HG03066 (cell line): Measurements from ENCODE around the gene KBTBD13.

Experiments
- ATAC-seq: cut with Tn5 transposase; IDR thresholded peaks from one replicate; pipeline ENCODE4 v1.9.1; 2021; ENCODE audit warnings: low read depth; ENCODE audit not compliant: unreplicated experiment

KBTBD13 gene

DNA sequence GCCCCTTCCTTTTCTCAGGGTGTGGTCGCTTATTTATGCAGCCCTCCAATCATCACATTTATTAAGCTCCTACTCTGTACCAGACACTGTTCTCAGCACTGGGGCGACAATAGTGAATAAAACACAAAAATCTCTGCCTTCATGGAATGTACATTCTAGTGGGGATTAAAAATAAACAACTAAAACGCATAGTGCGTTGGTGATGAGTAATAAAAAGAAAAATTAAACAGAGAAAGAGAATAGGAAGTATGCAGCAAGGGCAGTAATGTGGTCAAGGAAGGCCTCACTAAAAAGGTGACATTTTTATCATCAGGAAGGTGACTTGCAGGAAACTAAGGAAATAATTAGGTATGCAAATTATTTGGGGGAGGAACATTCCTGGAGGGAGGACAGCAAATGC lies 26.3 kb upstream of the KBTBD13 start:
- ATAC-seq, result no peak

DNA sequence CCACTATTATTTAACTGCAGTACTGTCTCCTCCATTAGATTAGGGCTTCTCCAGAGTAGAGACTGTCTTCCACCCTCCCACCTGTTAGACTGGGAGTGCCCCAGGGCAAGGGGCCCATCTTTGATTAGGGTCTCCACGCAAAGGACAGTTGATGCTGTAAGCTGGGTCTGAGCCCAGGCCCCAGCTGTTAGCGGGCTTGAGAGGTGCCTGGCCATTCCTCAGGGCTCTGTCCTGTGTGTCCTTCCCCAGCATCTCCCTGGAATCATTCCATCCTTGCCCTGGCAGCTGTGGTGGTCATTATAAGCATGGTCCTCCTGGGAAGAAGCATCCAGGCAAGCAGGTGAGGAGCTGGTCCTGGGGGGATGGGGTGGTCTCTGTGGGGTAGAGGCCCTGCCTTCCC lies 25.3 kb upstream of the KBTBD13 start:
- no peak for ATAC-seq

DNA sequence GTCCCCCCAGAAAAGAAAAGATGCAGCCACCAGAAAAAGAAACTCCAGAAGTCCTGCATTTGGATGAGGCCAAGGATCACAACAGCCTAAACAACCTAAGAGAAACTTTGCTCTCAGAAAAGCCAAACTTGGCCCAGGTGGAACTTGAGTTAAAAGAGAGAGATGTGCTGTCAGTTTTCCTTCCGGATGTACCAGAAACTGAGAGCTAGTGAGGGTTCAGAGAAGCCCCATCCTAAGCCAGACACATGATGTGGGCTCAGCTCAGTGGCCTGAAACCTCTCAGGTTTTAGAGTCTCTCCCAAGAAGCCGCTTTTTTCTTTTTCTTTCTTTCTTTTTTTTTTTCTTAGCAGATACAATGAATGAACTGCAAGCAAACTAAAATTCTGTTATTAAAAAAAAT lies 23.6 kb upstream of the KBTBD13 start:
- ATAC-seq, result no peak

DNA sequence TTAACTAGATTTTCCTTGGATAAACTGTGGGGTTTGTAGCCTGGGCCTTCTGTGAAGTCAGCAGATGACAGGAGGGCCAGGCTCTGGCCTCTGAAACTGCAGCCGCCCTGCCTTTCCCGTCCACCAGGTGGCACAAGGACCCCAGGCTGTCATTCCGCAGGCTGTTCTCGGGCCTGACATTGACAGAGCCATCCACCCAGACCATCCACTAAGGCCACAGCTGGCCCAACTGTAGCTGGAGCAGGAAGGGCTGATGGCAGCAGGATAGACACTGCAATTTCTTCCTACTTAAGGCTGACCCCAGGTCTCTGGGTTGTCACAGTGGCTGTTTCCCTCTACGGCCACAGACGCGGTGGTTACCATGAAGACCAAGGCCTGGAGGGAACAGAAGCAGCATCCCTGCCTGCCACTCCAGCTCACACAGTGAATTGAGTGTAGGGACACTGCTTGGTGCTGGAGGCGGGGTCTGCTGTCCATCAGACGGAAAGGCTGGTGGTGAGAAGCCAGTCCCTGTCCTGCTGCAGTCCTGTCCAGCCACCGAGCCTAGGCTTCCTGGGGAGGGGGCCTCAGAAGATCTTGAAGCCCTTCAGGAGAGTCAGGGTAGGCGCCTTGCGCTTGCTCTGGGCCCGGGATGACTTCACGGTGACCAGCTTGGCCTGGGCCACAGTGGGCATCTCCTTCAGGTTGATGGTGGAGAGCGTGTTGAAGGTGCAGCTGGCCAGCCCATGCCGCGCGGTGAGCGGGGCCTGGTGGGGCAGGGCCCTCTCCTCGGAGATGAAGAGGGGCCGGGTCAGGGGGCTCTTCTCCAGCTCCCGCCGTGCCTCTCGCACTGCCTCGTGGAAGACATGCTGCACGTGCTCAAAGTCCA lies 22.0 kb upstream of the KBTBD13 start:
- no peak for ATAC-seq

DNA sequence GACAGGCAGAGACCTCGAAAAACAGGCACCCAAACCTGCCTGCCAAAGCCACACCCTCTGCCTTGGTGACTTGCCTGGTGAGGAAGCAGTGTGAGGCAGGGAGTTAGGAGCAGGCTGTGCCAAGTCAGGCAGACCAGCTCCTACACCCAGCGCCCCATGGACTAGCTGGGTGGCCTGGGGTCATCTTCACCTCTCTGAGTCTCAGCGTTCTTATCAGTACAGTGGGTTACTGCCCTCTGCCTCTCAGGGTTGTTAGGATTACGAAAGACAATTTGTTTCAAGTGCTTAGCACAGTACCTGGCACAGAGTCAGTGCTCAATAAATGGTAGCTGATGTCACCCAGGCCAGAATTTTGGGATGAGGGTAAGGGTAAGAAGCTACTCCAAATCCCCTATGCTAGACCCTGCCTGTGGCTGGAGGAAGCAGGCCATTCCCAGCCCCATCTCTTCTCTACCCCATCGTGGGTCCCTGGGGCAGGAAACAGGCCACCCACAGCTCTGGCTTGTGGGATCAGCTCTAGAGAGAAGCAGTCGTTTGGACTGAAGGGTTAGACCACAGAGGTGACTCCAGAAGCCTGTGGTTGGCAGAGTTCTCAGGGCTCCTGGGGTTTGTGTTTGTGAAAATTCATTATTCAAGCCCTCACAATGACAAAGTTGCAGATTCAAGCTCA lies 21.2 kb upstream of the KBTBD13 start:
- ATAC-seq, result no peak

DNA sequence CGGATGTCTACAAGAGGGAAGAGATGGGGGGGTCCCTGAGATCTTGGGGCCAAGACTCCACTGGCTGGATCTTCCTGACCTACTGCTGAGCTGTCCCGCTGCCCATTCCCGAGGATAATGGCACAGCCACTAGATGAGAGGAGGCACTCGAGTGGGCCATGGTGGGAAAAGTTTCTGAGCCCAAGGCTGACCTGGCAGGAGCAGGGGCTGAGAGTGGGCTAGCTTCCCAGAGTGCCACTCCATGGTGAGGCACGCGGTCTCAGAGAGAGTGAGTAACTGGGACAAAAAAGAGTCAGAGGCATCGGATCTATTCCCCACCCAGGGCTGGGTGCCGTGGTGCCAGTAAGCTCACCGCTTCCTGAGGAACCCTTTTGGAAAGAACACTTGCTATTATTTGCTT lies 20.4 kb upstream of the KBTBD13 start:
- ATAC-seq, result no peak

DNA sequence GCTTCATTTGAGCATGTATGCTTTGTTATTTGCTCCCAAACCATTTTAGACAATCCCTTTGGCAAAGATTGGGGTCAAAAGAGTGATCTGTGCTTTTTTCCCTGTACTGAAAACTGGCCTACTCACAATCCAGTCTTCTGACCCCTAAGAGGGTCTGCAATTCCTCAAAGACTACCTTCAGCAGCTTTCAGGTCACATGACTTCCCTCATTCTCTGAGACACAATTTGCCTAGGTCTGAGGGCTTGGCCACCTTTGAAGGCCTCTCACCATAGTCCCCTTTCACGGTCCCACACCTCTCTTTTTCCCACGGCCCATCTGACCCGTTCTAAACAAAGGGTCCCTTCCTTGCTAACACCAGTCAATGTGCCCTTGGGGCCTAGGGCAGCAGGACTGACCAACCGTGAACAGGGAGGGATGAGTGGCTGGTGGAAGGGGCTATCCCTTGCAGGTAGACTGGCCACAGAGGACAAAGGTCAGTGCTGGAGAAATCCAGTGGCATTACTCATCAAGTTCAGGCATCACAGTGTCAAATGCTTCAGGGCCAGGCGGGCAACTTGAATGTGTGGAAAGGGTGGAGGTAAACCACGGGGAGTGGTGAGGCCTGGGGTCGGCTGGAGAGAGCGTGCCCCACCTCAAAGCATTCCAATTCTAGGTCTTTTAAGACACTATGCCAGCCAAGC lies 19.5 kb upstream of the KBTBD13 start:
- ATAC-seq, result no peak

DNA sequence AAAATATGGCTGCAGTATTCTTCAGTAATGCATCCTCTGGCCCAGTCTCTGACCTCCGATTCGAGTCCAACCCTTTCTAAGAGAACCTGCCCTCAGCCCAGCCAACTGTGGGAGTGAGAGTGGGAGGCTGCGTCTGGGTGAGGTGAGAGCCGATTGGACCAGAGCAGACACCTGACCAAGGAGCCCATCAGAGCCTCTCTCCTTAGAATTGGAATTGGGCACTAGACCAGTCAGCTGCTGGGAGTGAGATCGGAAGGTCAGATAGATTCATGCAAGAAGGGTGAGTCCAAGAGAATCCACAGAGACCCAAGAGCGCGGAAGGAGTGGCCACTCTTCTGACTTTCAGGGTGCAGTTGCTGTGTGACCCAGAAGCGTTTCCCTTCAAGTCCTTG lies 19.0 kb upstream of the KBTBD13 start:
- no peak for ATAC-seq

DNA sequence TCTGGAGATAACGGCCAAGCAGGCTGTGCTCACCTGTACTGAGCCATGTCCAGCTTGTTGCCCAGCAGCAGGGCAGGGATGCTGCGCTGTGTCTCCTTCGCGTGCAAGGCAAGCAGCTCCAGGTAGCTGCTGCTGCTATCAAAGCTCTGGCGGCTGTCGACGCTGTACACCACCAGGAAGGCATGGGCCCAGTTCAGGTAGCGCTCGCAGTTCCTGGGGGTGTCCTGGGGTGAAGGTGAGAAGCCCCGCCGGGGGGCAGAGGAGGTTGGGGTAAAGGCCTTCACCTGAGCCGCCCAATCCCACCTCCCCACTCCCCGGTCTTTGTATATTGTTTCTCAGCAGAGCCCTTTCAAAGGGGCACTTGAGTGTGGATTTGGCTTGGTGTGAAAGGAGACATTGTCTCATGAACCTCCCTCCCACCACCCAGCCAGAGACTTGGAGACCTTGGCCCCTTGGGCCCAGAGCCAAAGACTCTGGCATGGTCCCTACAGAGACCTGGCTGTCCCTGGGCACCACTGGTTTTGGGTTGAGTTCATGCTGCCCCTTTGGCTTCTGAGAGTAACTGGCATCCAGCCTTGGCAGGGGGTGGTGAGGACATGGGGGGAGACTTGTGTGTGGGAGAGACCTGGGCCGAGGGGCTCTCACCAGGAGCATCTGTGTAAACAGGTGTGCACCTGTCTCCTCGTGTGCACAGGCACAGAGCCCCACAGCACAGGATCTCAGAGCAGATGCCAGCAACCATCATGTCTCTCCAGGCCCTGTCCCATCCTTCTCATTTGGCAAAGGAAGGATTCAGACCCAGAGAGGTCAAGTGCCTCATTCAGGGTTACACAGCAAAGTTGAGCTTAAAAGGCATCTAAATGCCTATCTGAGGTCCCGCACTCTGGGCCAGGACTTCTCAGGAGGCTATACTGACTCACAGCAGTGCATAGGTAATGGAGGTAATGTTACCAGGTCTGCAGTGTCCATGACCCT lies 17.9 kb upstream of the KBTBD13 start:
- no peak for ATAC-seq

DNA sequence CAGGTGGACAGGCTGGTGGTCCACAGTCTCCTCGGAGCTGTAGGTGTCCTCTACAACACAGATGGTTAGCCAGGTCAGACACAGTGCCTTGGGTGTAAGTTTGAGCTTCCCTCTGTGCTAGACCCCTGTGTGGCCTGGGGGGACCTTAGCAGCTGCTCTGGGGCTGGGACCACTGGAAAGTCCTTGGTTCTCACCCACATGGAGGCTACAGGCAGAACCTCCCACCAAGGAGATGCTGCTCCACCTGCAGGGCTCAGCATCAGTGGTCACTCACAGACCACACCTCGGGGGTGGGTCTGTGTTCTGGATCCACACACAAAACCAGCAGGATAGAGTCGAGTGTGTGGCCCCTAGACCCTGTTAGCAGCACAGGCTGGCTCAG lies 17.2 kb upstream of the KBTBD13 start:
- no peak for ATAC-seq

DNA sequence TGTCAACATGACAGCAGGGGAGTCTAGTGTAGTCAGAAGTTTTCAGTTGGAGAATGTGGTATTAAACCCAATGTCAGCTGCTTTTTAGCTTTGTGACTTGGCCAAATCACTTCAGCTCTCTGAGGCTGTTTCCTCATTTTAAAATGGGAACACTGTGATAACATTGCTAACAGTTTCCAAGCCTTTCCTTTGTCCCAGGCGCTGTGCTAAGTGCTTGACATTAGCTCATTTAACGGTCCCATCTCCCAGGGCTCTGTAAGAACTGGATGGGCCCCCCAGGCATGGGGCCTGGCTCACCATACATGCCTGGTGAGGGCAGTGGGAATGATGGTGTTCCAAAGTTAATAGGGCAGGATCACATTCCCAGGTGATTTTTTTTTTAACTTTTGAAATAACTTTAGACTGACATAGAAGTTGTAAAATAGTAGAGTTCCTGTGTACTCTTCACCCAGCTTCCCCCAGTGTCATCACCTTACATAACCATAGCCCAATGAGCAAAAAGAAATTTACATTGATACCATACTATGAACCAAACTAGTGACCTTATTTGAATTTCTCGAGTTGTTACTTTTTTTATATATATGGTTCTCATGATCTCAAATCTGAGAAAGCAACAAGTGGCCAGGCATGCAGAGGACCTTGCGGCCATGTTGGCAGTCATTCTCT lies 16.5 kb upstream of the KBTBD13 start:
- ATAC-seq, result no peak

DNA sequence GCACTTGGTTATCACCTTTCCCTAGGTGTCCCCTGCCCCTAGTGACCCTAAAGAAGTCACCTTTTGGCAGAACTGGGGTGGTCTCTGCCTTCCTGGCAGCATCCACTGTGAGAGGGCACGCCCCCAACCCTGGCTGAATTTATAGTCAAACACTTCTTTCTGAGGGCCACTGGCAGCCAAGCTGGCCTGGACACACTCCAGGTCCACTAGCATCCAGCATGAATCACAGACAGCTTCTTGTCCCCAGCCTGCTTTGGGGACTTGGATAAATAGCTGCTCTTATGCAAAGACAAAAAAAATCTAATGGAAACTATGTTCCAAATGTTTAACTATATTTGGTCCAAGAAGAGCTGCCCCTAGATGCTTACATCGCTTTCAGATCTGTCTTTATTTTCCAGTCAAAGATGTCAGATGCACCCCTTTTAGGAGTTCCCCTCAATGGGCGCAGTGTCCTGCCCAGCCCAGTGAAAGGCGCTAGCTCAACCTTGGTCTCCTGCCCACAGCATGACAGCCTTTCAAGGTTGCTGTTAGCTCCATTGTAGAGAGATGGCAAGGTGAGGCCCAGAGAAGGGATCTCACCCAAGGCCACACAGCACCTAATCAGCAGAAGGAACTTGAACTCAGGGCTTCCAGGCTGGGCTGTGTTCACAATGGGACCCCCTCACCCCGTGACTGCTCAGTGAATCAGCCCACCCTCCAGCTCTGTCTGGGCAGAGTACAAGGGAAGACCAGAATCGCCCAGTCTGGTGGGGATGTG lies 15.7 kb upstream of the KBTBD13 start:
- ATAC-seq, result no peak

DNA sequence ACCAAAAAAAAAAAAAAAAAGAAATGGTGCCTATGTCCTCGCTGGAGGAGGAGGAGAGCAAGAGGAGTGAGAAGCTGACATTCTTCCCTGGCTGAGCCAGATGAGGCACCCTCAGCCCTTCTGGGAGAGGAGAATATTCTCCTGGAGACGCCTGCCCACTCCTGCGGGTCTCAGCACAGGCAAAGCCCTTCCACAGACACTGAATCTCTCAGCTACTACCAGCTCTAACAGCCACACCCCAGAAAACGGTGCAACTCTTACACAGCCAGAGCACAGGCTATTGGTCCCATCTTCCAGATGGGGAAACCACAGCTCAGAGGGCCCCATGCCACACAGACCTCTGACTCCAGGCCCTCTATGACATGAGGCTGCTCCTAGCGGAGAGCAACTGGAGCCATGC lies 14.5 kb upstream of the KBTBD13 start:
- ATAC-seq, result no peak

DNA sequence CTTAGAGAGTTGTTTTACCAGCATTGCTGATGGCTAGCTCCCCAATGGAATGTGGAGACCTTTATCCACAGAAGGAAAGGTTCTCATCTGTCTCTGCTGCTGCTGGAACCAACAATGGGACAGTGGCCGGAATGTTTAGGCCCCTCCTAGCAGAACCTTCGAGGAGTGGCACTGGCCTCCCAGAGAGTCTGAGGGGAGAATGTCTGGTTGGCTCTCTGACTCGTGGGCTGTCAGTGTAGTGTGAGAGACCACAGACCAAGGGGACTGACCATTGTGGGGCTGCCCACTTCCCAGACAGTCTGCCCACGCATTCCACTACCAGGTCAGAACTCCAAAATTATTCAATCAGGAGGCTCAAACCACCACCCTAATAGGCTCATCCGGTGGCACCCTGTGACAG lies 13.8 kb upstream of the KBTBD13 start:
- ATAC-seq, result no peak

DNA sequence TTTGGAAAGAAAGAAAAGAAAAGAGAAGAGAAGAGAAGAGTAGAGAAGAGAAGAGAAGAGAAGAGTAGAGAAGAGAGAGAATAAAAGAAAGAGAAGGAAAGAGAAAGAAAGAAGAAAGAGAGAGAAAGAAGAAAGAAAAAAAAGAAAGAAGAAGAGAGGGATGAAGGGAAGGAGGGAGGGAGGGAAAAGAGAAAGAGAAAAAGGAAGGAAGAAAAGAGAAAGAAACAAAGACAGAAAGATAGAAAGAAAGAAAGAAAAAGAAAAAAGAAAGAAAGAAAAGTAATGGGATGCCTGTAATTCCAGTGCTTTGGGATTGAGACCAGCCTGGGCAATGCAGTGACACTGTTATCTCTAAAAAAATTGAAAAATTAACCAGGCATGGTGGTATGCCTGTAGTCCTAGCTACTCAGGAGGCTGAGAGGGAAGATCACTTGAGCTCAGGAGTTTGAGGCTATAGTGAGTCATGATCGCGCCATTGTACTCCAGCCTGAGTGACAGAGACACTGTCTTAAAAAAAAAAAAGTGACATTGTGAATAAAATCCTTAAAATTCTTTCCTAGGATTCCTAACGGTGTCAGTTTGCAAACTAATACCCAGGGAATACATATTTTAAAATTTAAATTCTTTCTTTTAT lies 10.4 kb upstream of the KBTBD13 start:
- no peak for ATAC-seq

DNA sequence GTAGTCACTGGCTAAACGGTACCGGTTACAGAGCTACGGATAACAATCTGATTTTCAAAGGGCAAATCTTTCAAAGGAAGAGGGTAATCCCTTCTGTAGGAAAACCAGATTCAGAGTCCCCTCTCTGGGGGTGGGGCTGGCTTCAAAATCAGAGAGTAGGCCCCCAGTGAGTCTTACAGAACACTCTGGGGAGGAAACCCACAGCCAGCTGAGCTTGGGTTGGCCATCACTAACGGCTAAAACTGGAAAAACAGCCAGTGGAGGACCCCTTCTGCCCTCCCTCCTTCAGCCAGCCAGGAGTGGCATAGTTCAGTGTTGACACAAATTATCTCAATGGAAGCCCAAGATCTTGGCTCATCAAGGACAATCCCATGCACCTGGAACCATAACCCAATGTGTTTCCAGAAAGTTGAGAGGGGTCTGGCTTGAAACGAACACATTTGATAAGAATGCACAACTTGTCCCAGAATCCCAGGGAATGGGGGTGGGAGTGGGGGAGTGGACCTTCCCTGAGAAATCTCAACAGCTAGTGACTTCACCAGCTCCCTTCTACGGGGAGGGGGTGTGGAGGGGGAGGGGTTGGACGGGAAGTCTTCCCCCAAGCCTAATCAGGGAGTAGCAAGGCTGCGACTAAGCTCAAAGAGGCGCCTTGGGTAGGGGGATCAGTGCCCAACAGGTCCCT lies 9.8 kb upstream of the KBTBD13 start:
- no peak for ATAC-seq

DNA sequence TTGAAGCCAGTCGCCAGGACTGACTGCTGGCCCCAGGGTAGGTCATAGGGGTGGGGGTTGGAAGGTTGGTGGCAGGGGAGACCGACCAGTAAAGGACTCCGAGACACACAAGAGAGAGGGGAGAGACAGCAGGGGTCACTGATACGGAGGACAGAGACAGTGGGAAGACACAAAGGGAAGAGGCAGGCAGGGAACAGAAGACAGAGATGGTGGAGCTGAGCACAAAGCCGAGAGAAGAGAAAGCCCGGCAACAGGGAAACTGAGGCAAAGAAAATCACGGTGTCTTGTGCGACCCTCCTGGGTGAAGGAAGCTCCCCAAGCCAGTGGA lies 9.3 kb upstream of the KBTBD13 start:
- no peak for ATAC-seq

DNA sequence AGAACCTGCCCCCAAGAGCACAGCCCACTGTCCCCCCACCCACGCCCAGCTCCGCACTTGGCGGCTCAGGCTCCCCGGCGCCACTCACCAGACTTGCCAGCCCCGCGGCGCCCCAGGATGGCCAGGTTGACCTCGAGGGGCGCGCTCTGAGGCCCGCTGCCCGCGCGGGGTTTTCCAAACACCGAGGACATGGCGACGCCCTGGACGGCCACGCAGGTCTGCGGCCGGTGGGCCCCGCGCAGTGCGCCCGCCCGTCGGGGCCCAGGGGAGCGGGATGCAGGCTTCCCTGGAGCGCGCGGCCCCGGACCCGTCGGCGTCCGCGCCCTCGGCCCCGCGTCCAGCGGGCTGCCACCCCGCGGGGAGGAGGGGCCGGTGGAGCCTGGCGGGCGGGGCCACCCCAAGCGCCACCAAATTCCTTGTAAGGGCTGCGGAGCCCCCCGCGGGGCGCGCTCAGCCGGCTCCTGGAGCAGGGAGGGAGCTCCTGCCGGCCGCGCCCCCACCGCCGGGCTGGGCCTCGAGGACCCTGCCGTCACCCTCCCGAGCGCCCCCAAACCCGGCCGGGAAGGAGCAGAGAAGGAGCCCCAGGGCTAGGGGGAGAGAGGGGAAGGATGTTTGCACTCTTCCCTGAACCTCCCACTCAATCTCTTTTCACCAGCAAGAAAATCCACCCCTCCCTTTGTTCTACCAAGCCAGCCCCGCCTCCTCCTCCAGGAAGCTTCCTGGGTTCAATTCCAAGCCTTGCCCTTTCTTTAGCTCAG lies 8.7 kb upstream of the KBTBD13 start, which contains the start of gene RASL12:
TSS of gene RASL12 (minus strand) at position 347 of the 758 bp plus-strand sequence. CDS start at position 191, 156 bp downstream.
- no peak for ATAC-seq
